Mesendoderm (in vitro differentiated cells): ENCODE results near the gene MMAB.

Experiments
- DNase-seq: peaks from one replicate; pipeline ENCODE4 v3.0.0; 2013
- H2AK5ac ChIP-seq: 2 replicates; pipeline ENCODE4 v1.6.1; 2013; ENCODE audit warnings: low read length, inconsistent platforms
- H2BK120ac ChIP-seq: 2 replicates; pipeline ENCODE4 v1.6.1; 2013; ENCODE audit warnings: low read depth, mild to moderate bottlenecking, low read length, moderate library complexity, mixed read lengths
- H2BK15ac ChIP-seq: replicated peaks from 2 replicates; pipeline ENCODE4 v1.6.1; 2013; ENCODE audit warnings: low read depth, mild to moderate bottlenecking, moderate library complexity
- H2BK5ac ChIP-seq: 2 replicates; pipeline ENCODE4 v1.6.1; 2013; ENCODE audit warnings: low read length, inconsistent platforms
- H3K18ac ChIP-seq: 2 replicates; pipeline ENCODE4 v1.6.1; 2013; ENCODE audit warnings: mild to moderate bottlenecking, low read length, mixed read lengths
- H3K23ac ChIP-seq: one replicate; pipeline ENCODE4 v1.6.1; 2013; ENCODE audit warnings: low read length
- H3K27ac ChIP-seq: 2 replicates; pipeline ENCODE4 v1.5.1; 2013; ENCODE audit warnings: low read depth, mild to moderate bottlenecking, inconsistent platforms, low read length, moderate library complexity
- H3K27me3 ChIP-seq: 2 replicates; pipeline ENCODE4 v1.6.1; 2013; ENCODE audit warnings: low read length, control low read depth, mild to moderate bottlenecking, inconsistent platforms; ENCODE audit not compliant: insufficient read depth, poor library complexity
- H3K36me3 ChIP-seq: 2 replicates; pipeline ENCODE4 v1.6.1; 2013; ENCODE audit warnings: low read length, inconsistent platforms; ENCODE audit not compliant: control insufficient read depth, insufficient read depth
- H3K4ac ChIP-seq: one replicate; pipeline ENCODE4 v1.6.1; 2013; ENCODE audit warnings: low read depth, mild to moderate bottlenecking, low read length, moderate library complexity
- H3K4me1 ChIP-seq: 2 replicates; pipeline ENCODE4 v1.6.1; 2013; ENCODE audit warnings: low read depth, low read length, inconsistent platforms; ENCODE audit not compliant: control insufficient read depth
- H3K4me2 ChIP-seq: 2 replicates; pipeline ENCODE4 v1.6.1; 2013; ENCODE audit warnings: low read length
- H3K4me3 ChIP-seq: 2 replicates; pipeline ENCODE4 v1.5.1; 2013; ENCODE audit warnings: mild to moderate bottlenecking, low read length
- H3K56ac ChIP-seq: one replicate; pipeline ENCODE4 v1.6.1; 2013; ENCODE audit warnings: low read length
- H3K79me1 ChIP-seq: 2 replicates; pipeline ENCODE4 v1.6.1; 2013; ENCODE audit warnings: low read length, inconsistent platforms
- H3K79me2 ChIP-seq: 2 replicates; pipeline ENCODE4 v1.6.1; 2013; ENCODE audit warnings: mild to moderate bottlenecking, low read length; ENCODE audit not compliant: control insufficient read depth, insufficient read depth
- H3K9ac ChIP-seq: 2 replicates; pipeline ENCODE4 v1.6.1; 2013; ENCODE audit warnings: low read length, inconsistent platforms
- H4K5ac ChIP-seq: one replicate; pipeline ENCODE4 v1.6.1; 2013; ENCODE audit warnings: low read length
- H4K8ac ChIP-seq: one replicate; pipeline ENCODE4 v1.6.1; 2013; ENCODE audit warnings: low read depth, mild to moderate bottlenecking, control low read depth, low read length, moderate library complexity
- WGBS: extraction: QIAGEN DNeasy Blood & Tissue Kit; methylation state at CpG from one replicate; pipeline ENCODE4 v1.1.7; 2013; ENCODE audit warnings: low lambda C conversion rate, missing lambda C conversion rate; ENCODE audit not compliant: insufficient coverage; ENCODE audit errors: extremely low coverage; 5-methylcytosine and 5-hydroxymethylcytosine counted together

Gene MMAB

DNA sequence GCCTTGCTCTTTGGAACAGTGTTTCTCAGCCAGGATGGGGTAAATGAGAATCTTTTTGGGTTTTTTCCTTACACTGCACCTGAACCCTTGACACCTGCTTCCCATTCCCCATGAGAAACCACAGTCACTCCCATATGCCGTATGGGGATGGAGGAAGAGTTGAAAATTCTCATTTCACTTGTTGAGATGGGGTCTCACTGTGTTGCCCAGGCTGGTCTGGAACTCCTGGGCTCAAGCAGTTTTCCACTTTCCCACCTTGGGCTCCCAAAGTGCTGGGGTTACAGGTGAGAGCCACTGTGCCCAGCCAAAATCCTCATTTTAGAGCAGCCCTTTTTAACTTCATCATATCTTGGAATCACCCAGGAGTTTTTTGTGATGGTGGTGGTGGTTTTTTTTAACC lies 4.0 kb upstream of the MMAB start:
- no peak overlapping the region for H3K4ac ChIP-seq
- no peak overlapping the region for H3K23ac ChIP-seq
- H2AK5ac ChIP-seq: no peak overlapping the region
- H3K4me1 ChIP-seq: peaks cover 8% of the 10 kb centered on the region
- H3K36me3 ChIP-seq: peaks cover 10% of the 10 kb centered on the region
- H3K79me1 ChIP-seq: peaks cover 14% of the 10 kb centered on the region
- no CpG with 5 or more reads among the region's 1 CpG for WGBS
- H3K18ac ChIP-seq: no peak overlapping the region
- DNase-seq: no peak
- no peak overlapping the region for H2BK120ac ChIP-seq
- no peak overlapping the region for H3K4me2 ChIP-seq
- H2BK5ac ChIP-seq: no peak overlapping the region
- H3K27me3 ChIP-seq: no peaks in the 10 kb centered on the region
- H3K79me2 ChIP-seq: peaks cover 2% of the 10 kb centered on the region
- H3K9ac ChIP-seq: no peak overlapping the region
- no peak overlapping the region for H2BK15ac ChIP-seq
- no peak overlapping the region for H3K27ac ChIP-seq
- no peak overlapping the region for H4K5ac ChIP-seq
- no peak overlapping the region for H4K8ac ChIP-seq
- no peak overlapping the region for H3K4me3 ChIP-seq
- no peak overlapping the region for H3K56ac ChIP-seq

DNA sequence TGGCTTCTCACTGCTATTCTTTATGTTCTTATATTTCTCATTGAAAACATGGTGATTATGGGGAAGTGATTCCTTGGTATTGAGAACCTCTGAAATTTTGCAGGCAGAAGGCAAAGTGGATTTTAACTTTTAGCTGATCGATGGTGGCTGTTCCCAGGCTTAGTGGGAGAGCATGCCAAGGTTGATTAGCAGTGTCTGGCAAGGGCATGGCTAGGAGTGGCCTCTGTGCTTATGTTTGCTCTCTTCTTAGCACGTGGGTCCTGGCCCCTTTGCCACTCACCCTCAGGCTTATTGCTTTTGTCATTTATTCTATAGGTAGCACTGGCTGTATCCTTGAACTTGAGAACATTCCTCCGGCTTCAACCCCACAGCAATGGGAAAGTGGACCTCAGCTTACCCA lies 2.4 kb upstream of the MMAB start:
- Histone ChIP-seq H3K23ac (no peak overlapping the region), H3K4me1 (peaks cover 8% of the 10 kb centered on the region), H3K79me1 (peaks cover 13% of the 10 kb centered on the region), H2BK120ac (no peak overlapping the region), H2BK5ac (no peak overlapping the region), H4K8ac (no peak overlapping the region), H2AK5ac (no peak overlapping the region), H4K5ac (no peak overlapping the region), H3K4me3 (no peak overlapping the region), H3K36me3 (peaks cover 5% of the 10 kb centered on the region), H3K18ac (no peak overlapping the region), H3K4ac (no peak overlapping the region), H3K27me3 (no peaks in the 10 kb centered on the region), H2BK15ac (no peak overlapping the region), H3K79me2 (peaks cover 2% of the 10 kb centered on the region), H3K9ac (no peak overlapping the region), H3K56ac (peak overlapping the region; percentile 25), H3K27ac (no peak overlapping the region), H3K4me2 (no peak overlapping the region)
- WGBS: no CpG with 5 or more reads among the region's 3 CpGs
- DNase-seq: no peak

DNA sequence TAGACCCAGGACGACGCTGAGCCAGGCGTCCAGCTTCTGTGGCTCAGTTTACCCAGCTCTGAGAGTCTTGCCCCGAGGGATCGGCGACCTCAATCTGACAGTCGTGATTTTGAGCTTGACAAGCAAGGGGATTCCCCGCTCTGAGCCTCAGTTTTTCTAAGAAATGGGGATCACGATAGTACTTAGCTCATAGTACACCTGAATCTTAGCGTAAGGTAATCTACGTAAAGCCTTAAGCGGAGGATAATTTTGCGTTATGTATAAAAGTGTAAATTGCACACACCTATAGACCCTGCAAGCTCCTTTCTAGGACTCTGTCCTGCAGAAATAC lies 575 bp upstream of the MMAB start:
- peak overlapping the region; percentile 62 for H3K4me3 ChIP-seq
- H3K56ac ChIP-seq: peak overlapping the region; percentile 84
- no peak overlapping the region for H3K18ac ChIP-seq
- no peak overlapping the region for H2BK120ac ChIP-seq
- no peak overlapping the region for H2AK5ac ChIP-seq
- peak overlapping the region; percentile 76 for H3K4me2 ChIP-seq
- H3K4me1 ChIP-seq: peaks cover 8% of the 10 kb centered on the region
- DNase-seq: no peak
- no peak overlapping the region for H2BK15ac ChIP-seq
- no CpG with 5 or more reads among the region's 13 CpGs for WGBS
- peak overlapping the region; percentile 81 for H3K9ac ChIP-seq
- no peak overlapping the region for H4K8ac ChIP-seq
- H3K23ac ChIP-seq: no peak overlapping the region
- H3K79me1 ChIP-seq: peaks cover 13% of the 10 kb centered on the region
- H4K5ac ChIP-seq: no peak overlapping the region
- no peak overlapping the region for H3K27ac ChIP-seq
- H3K79me2 ChIP-seq: peaks cover 2% of the 10 kb centered on the region
- H2BK5ac ChIP-seq: no peak overlapping the region
- no peak overlapping the region for H3K4ac ChIP-seq
- peaks cover 3% of the 10 kb centered on the region for H3K36me3 ChIP-seq
- no peaks in the 10 kb centered on the region for H3K27me3 ChIP-seq

DNA sequence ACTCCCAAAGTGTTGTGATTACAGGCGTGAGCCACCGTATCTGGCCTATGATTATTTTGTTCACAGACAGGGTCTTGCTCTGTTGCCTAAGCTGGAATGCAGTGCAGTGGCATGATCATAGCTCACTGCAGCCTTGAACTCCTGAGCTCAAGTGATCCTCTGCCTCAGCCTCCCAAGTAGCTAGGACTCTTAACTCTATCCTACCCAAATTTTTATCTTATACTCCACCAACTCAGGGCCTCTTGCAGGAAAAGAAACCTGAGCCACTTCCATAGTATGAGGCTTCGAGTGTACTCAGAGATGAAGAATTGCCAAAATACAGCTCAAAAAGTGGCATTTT lies 828 bp downstream of the MMAB start:
- DNase-seq: no peak
- Histone ChIP-seq H3K27ac (no peak overlapping the region), H3K79me1 (peaks cover 13% of the 10 kb centered on the region), H4K5ac (no peak overlapping the region), H2BK15ac (no peak overlapping the region), H3K56ac (peak overlapping the region; percentile 97), H3K36me3 (peaks cover 2% of the 10 kb centered on the region), H3K4me1 (peaks cover 8% of the 10 kb centered on the region), H3K9ac (peak overlapping the region; percentile 68), H2BK120ac (no peak overlapping the region), H3K4me2 (peak overlapping the region; percentile 66), H2BK5ac (no peak overlapping the region), H3K4ac (no peak overlapping the region), H4K8ac (no peak overlapping the region), H2AK5ac (no peak overlapping the region), H3K4me3 (no peak overlapping the region), H3K18ac (no peak overlapping the region), H3K79me2 (peaks cover 2% of the 10 kb centered on the region), H3K27me3 (no peaks in the 10 kb centered on the region), H3K23ac (no peak overlapping the region)
- no CpG with 5 or more reads among the region's 3 CpGs for WGBS

DNA sequence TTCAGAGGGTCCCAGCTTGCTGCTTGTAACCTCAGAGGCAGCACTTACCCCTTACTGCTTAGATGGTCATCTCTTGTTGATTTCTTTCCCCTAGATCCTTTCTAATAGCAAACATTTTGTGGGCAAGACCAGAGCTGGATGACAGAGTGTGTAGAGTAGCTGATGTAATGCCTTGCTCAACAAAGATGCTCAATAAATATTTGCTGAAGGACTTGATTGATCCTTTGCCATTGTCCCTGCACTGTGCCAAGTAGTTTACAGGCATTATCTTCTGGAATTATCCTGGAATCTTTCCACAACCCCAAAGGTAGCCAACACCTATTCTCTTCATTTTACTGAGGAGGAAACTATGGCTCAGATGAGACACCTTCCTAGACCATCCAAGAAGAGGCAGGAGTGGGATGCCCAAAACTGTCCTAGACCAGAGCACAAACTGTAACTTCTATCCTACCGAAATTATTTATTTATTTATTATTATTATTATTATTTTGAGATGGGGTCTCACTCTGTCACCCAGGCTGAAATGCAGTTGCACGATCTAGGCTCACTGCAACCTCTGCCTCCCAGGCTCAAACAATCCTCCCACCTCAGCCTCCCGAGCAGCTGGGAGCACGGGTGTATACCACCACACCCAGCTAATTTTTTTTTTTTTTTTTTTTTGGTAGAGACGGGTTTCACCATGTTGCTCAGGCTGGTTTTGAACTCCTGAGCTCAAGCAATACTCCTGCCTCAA lies 1.4 kb downstream of the MMAB start:
- H3K9ac ChIP-seq: no peak overlapping the region
- H3K4me1 ChIP-seq: peaks cover 8% of the 10 kb centered on the region
- H2BK15ac ChIP-seq: no peak overlapping the region
- peak overlapping the region; percentile 34 for H3K56ac ChIP-seq
- no peak overlapping the region for H3K4me3 ChIP-seq
- H3K79me2 ChIP-seq: peaks cover 2% of the 10 kb centered on the region
- no peak overlapping the region for H2AK5ac ChIP-seq
- no peak overlapping the region for H2BK120ac ChIP-seq
- no peak overlapping the region for H4K5ac ChIP-seq
- no peak overlapping the region for H3K4ac ChIP-seq
- H3K27ac ChIP-seq: no peak overlapping the region
- H3K27me3 ChIP-seq: no peaks in the 10 kb centered on the region
- no CpG with 5 or more reads among the region's 5 CpGs for WGBS
- peaks cover 11% of the 10 kb centered on the region for H3K79me1 ChIP-seq
- H3K18ac ChIP-seq: no peak overlapping the region
- H3K36me3 ChIP-seq: peaks cover 2% of the 10 kb centered on the region
- H3K4me2 ChIP-seq: no peak overlapping the region
- no peak for DNase-seq
- no peak overlapping the region for H4K8ac ChIP-seq
- H3K23ac ChIP-seq: no peak overlapping the region
- H2BK5ac ChIP-seq: no peak overlapping the region

DNA sequence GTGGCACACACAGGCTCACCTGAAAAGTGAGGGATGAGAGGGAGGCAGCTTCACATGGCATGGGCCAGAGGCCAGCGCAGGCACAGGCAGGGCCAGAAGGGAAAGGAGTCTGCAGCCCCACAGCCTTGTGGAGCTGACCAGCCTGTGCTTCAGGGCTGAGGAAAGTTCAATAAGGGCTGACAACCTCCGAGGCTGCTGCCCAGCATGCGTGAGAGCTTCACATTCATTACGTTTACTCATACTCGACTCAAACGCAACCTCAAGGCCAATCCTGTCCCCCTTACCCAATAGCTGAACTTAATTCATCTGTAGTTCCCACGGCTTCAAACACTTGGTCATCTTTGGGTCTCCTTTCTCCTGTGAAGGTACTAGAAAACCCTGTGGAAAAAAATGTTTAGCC lies 4.8 kb downstream of the MMAB start:
- no peak overlapping the region for H3K9ac ChIP-seq
- H3K23ac ChIP-seq: no peak overlapping the region
- H2BK15ac ChIP-seq: no peak overlapping the region
- 100% methylated on average over 3 of the region's 7 CpGs for WGBS
- H3K56ac ChIP-seq: no peak overlapping the region
- H3K4me3 ChIP-seq: no peak overlapping the region
- no peaks in the 10 kb centered on the region for H3K79me1 ChIP-seq
- peaks cover 5% of the 10 kb centered on the region for H3K4me1 ChIP-seq
- H2AK5ac ChIP-seq: no peak overlapping the region
- H3K27ac ChIP-seq: no peak overlapping the region
- no peaks in the 10 kb centered on the region for H3K27me3 ChIP-seq
- DNase-seq: no peak
- no peak overlapping the region for H4K5ac ChIP-seq
- no peak overlapping the region for H3K18ac ChIP-seq
- H3K36me3 ChIP-seq: peaks cover 3% of the 10 kb centered on the region
- H3K79me2 ChIP-seq: no peaks in the 10 kb centered on the region
- H2BK5ac ChIP-seq: no peak overlapping the region
- no peak overlapping the region for H2BK120ac ChIP-seq
- H4K8ac ChIP-seq: no peak overlapping the region
- H3K4ac ChIP-seq: no peak overlapping the region
- no peak overlapping the region for H3K4me2 ChIP-seq
